Fibroblast of the conjunctiva (primary cell): Measurements from ENCODE around the gene ZNF595.
"Not testable (repeated sequence)": the region's sequence is repeated elsewhere in the genome, so short reads cannot be mapped to it uniquely, and the experiment has no call there.

Experiments used
- DNase-seq: peaks from one replicate; pipeline ENCODE4 v3.0.0-alpha.2; 2010; ENCODE audit warnings: low read depth

ZNF595 gene

DNA sequence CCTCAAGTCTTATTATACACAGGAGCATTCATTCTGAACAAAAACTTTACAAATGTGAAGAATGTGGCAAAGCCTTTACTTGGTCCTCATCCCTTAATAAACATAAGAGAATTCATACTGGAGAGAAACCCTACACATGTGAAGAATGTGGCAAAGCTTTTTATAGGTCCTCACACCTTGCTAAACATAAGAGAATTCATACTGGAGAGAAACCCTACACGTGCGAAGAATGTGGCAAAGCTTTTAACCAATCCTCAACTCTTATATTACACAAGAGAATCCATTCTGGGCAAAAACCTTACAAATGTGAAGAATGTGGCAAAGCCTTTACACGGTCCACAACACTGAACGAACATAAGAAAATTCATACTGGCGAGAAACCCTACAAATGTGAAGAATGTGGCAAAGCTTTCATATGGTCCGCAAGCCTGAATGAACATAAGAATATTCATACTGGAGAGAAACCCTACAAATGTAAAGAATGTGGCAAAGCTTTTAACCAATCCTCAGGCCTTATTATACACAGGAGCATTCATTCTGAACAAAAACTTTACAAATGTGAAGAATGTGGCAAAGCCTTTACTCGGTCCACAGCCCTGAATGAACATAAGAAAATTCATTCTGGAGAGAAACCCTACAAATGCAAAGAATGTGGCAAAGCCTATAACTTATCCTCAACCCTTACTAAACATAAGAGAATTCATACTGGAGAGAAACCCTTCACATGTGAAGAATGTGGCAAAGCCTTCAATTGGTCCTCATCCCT is 33.6 kb downstream of the ZNF595 start:
- not testable (repeated sequence) for DNase-seq

DNA sequence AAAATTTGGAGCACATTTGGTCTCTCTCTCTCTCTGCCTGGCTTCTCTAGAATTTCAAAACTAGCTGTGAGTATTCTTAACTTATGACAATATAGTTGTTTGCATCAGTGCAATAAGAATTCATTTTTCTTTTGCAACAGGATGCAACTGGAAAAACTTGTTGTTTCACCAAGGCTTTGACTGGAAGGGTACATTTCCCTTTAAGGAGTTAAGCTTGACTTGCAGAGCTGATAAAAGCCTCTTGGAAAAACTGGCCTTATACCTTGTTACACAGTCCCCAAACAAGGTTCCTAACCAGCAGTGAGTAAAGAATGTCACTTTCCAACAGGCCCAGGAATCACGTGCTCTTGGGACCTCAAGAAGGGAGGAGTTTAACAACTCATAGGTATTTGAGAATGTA is 45.3 kb downstream of the ZNF595 start:
- no peak for DNase-seq

DNA sequence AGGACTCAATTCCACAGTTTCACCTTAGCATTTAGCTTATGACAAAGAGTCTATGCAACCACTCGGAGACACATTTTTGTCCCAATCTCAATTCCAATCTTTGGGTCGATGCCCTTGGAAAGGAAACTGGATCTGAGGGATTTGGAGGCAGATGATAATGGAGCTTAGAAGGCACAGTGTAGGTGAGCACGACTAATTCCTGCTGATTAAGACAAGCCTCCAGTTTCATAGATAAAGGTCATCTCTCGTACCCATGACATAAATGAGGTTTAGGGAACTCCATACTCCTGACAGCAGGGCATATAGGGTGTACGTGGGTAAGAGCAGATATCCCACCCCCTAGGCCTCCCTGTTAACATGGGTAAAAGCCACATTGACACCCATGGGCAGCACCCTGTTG is 46.7 kb downstream of the ZNF595 start:
- DNase-seq, result no peak

GRCh38 chr4:107083-107443 is 53.9 kb downstream of the ZNF595 start:
- DNase-seq, result no peak

GRCh38 chr4:107444-108429 is 54.6 kb downstream of the ZNF595 start:
- DNase-seq, result no peak

GRCh38 chr4:112771-113170 is 59.6 kb downstream of the ZNF595 start:
- DNase-seq, result no peak

DNA sequence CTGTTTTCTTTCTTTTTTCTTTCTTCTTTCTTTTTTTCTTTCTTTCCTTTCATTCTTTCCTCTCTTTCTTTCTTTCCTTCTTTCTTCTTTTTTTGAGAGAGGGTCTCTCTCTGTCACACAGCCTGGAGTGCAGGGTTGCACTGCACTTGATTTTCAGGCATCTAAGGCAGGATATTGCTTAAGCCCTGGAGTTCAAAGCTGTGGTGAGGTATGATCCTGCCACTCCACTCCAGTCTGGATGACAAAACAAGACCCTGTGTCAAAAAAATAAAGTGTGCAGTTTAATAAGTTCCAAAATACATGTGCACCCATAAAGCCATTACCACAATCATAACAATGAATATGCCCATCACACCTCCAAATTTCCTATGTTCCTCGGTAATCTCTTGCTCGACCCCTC is 60.6 kb downstream of the ZNF595 start:
- DNase-seq, result no peak

DNA sequence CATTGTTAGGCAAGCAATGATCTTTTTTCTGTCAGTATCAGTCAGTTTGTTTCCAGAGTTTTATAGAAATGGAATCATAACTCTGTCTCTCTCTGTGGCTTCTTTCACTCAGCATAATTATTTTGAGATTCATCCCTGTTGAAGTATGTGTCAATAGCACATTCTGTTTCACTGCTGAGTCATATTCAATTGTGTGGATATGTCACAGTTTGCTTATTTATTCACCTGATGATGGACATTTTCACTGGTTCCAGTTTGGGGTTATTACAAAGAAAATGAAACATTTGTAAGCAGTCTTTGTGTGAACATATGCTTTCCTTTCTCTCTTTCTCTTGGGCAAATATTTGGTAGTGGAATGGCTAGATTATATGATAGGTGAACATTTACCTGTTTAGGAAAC is 61.0 kb downstream of the ZNF595 start:
- DNase-seq, result no peak

DNA sequence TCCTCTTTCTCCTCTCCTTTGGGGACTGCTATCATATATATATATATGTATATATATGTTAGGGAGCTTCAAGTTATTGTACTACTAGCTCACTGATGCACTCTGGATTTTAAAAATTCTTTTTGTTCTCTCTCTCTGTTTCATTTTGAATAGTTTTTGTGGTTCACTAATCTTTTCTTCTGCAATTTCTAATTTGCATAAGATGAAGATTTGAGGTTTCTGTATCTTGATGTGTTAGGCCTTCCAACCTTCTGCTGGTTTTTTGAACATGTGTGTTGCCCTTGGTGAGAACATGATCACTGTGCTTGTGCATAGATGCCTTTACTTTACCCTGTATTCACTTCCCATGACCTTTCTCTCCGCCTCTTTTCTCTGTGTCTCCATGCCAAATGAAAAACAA is 63.4 kb downstream of the ZNF595 start:
- DNase-seq, result no peak

DNA sequence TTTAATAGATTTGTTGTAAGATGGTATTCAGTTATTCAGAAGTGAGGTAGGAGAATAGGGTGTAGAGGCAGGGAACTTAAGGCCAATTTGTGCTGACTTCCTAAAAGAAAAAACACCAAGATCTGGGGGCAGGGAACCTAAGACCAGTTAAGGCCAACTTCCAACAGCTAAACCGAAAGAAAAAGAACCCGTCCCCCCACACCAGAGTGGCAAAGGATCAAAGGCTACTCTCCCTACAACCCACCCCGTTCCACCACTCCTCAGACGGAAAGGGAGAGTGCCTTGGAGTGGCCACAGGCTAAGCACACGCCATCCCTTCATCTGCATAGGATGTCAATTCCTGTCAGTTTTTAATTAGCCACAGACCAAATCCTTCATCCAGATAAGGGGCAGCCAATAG is 67.5 kb downstream of the ZNF595 start:
- no peak for DNase-seq

- DNase-seq, result no peak
These were observed 68.4 kb downstream of the ZNF595 start for GRCh38 chr4:121408-122084.

GRCh38 chr4:123922-124274 is 70.8 kb downstream of the ZNF595 start:
- not testable (repeated sequence) for DNase-seq

DNA sequence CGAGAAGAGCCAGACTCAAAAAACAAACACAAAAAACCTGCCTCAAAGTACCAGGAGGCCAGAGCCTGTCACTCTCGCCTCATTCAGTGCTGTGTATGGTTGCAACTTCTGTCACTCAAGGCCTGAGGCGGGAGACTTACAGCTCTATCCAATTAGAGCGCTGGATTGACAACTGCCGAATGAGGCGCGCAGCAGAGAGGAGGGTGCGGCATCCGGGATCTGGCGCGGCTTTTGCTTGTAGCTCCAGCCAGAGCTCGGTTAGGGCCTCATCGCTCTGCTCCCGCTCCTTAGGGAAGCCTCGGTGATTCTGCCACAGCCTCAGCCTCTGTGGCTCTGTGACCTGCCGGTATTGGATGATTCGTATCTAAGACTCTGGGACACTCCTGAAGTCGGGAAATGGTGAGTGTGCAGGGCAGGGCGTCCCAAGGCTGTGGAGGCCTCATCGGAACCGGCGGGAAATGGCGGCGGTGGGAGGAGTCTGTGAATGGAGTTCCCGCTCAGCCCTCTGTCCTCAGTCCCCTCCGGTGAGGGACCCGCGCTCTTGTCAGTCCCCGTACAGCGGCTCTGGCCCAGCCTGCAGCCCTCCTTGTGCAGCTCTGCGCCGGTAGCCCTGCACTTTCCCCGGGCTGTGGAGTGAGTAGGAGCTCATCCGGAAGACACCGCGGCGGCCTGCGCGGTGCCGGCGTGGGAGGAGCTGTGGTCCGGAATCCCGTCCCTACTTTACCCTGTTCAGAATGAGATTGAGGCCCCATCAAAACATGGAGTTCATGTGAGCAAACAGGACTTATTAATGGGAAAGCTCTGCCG is 71.4 kb downstream of the ZNF595 start, which contains the start of gene ZNF718:
TSS of gene ZNF718 (plus strand) at position 227 of the 807 bp plus-strand sequence. CDS start at position 397, 170 bp downstream.
- DNase-seq, result peak; percentile 95

GRCh38 chr4:125091-125771 is 72.1 kb downstream of the ZNF595 start:
- peak; percentile 5 for DNase-seq

- DNase-seq, result no peak
These were observed 72.7 kb downstream of the ZNF595 start for GRCh38 chr4:125833-126232.

- DNase-seq, result no peak
These were observed 79.4 kb downstream of the ZNF595 start for GRCh38 chr4:132483-132882.
